ENCODE measurements around the gene DNMT3A.

Gene DNMT3A

DNA sequence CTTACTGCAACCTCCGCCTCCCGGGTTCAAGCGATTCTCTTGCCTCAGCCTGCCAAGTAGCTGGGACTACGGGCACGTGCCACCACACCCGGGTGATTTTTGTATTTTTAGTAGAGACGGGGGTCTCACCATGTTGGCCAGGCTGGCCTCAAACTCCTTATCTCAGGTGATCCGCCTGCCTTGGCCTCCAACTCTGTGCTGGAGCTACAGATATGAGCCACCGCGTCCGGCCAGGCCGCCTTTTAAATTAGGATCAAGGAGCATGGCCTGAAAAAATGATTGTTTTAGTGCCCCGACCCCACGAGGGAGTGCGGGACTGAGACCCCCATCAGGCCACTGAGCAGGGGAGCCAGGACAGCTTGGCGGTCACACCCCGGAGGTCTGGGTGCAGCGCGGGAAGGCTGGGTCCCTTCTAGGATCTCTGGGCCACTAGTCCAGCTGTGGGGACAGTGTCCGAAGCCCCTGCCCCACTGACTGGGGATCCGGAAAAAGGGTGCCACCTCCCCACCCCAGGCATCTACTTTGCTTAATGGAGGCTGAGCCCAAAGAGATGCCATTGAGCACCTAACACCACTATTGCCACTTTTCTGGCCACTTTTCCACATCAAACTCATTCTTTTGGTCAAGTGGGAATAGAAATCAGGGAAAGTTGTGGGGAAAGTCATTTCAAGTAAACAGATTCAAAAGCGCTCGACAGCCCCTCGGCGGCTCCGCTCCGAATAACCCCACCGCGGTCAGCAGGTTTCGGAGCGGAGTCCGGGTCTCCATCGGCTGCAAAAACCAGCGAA, 19.7 kb upstream of the DNMT3A start:
- Histone ChIP-seq H3K4me2 (ENCODE audit: low read depth, low read length, poor library complexity, severe bottlenecking) (peak overlapping the region; percentile 83), H2AFZ (ENCODE audit: low read length) (peak overlapping the region; percentile 75), H4K20me1 (ENCODE audit: insufficient read depth, low read length, poor library complexity, severe bottlenecking) (no peaks in the 10 kb centered on the region), H3F3A (ENCODE audit: low read depth) (no peaks in the 10 kb centered on the region), H3K9ac (ENCODE audit: low read depth, low read length, poor library complexity, severe bottlenecking) (peak overlapping the region; percentile 13), H3K9me2 (replicated peaks; ENCODE audit: low read depth, low read length) (no peaks in the 10 kb centered on the region), H3K27me3 (ENCODE audit: insufficient read depth, low read length, poor library complexity, severe bottlenecking) (no peaks in the 10 kb centered on the region), H3K4me3 (ENCODE audit: low read length, poor library complexity, severe bottlenecking) (peak overlapping the region; percentile 70), H3K9me3 (ENCODE audit: insufficient read depth, low read depth, low read length) (no peaks in the 10 kb centered on the region), H3K4me1 (ENCODE audit: insufficient read depth, low read length, poor library complexity, severe bottlenecking) (peaks cover 8% of the 10 kb centered on the region), H3K36me3 (ENCODE audit: insufficient read depth, low read length) (no peaks in the 10 kb centered on the region), H3K79me2 (ENCODE audit: insufficient read depth, low read length) (no peaks in the 10 kb centered on the region)
- TF ChIP-seq, protein P1, sequence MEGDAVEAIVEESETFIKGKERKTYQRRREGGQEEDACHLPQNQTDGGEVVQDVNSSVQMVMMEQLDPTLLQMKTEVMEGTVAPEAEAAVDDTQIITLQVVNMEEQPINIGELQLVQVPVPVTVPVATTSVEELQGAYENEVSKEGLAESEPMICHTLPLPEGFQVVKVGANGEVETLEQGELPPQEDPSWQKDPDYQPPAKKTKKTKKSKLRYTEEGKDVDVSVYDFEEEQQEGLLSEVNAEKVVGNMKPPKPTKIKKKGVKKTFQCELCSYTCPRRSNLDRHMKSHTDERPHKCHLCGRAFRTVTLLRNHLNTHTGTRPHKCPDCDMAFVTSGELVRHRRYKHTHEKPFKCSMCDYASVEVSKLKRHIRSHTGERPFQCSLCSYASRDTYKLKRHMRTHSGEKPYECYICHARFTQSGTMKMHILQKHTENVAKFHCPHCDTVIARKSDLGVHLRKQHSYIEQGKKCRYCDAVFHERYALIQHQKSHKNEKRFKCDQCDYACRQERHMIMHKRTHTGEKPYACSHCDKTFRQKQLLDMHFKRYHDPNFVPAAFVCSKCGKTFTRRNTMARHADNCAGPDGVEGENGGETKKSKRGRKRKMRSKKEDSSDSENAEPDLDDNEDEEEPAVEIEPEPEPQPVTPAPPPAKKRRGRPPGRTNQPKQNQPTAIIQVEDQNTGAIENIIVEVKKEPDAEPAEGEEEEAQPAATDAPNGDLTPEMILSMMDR (conservative IDR thresholded peaks at IDR 0.05; ENCODE audit: low read length) = no peak
- TF ChIP-seq EZH2phosphoT487 (IDR thresholded peaks at IDR 0.05; ENCODE audit: borderline replicate concordance) = no peak

DNA sequence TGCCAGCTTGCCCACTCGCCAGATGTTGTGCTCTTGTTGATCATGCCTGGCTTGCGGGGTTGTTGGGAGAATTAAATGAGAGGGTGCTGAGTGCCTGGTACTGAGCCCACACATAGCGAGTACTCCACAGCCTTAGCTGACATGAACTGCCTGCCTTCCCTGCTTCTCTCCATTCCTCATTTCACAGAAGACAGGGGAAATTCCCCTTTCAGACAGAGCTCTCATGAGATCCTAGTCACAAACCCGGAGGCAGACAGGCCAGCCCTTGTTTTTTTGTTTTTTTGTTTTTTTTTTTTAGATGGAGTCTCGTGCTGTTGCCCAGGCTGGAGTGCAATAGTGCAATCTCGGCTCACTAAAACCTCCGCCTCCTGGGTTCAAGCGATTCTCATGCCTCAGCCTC, 17.1 kb upstream of the DNMT3A start:
- no peak overlapping the region for H3K4me2 ChIP-seq (ENCODE audit: low read depth, low read length, poor library complexity, severe bottlenecking)
- H3K9ac ChIP-seq (ENCODE audit: low read depth, low read length, poor library complexity, severe bottlenecking) = no peak overlapping the region

DNA sequence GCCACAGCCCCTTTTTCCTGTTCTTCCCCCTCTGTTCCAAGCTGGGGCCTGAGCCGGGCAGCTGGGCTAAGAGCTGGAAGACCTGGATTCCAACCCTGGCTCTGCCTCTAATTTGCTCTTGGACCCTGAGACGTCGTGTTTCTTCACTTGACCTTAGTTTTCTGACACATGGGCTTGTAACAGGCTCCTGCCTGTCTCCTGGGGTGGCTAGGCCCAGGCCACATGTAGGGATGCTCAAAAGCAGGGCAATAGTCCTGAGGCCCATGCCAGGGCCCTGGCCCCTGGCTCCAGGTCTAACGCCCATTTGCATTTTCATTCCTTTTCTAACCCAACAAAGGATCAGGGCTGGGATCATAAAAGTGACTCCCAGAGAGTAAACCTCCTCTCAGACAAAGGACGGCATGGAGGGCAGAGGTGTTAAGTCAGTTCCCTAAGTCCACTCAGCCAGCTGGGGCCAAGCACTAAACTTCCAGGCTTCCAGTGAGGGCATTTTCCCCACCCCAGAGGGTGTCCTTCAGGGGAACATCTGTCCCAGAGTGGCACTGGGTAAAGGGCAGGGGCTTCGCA, 16.6 kb upstream of the DNMT3A start:
- no peaks in the 10 kb centered on the region for H3K9me2 ChIP-seq (replicated peaks; ENCODE audit: low read depth, low read length)
- peaks cover 8% of the 10 kb centered on the region for H3K4me1 ChIP-seq (ENCODE audit: insufficient read depth, low read length, poor library complexity, severe bottlenecking)
- no peaks in the 10 kb centered on the region for H4K20me1 ChIP-seq (ENCODE audit: insufficient read depth, low read length, poor library complexity, severe bottlenecking)
- no peaks in the 10 kb centered on the region for H3K36me3 ChIP-seq (ENCODE audit: insufficient read depth, low read length)
- no peaks in the 10 kb centered on the region for H3F3A ChIP-seq (ENCODE audit: low read depth)
- no peaks in the 10 kb centered on the region for H3K9me3 ChIP-seq (ENCODE audit: insufficient read depth, low read depth, low read length)
- H2AFZ ChIP-seq (ENCODE audit: low read length) = no peak overlapping the region
- H3K27me3 ChIP-seq (ENCODE audit: insufficient read depth, low read length, poor library complexity, severe bottlenecking) = no peaks in the 10 kb centered on the region
- no peak overlapping the region for H3K4me2 ChIP-seq (ENCODE audit: low read depth, low read length, poor library complexity, severe bottlenecking)
- H3K9ac ChIP-seq (ENCODE audit: low read depth, low read length, poor library complexity, severe bottlenecking) = no peak overlapping the region
- TF ChIP-seq EZH2phosphoT487 (IDR thresholded peaks at IDR 0.05; ENCODE audit: borderline replicate concordance) = no peak
- TF ChIP-seq, protein P1 (conservative IDR thresholded peaks at IDR 0.05; ENCODE audit: low read length) = no peak
- H3K79me2 ChIP-seq (ENCODE audit: insufficient read depth, low read length) = no peaks in the 10 kb centered on the region
- H3K4me3 ChIP-seq (ENCODE audit: low read length, poor library complexity, severe bottlenecking) = no peak overlapping the region

More for the DNA sequence above, 17.1 kb upstream of the DNMT3A start:
- H3K4me1 ChIP-seq (ENCODE audit: insufficient read depth, low read length, poor library complexity, severe bottlenecking) = peaks cover 8% of the 10 kb centered on the region
- H3K27me3 ChIP-seq (ENCODE audit: insufficient read depth, low read length, poor library complexity, severe bottlenecking) = no peaks in the 10 kb centered on the region
- H3K4me3 ChIP-seq (ENCODE audit: low read length, poor library complexity, severe bottlenecking) = no peak overlapping the region
- H3K36me3 ChIP-seq (ENCODE audit: insufficient read depth, low read length) = no peaks in the 10 kb centered on the region
- H2AFZ ChIP-seq (ENCODE audit: low read length) = no peak overlapping the region
- H4K20me1 ChIP-seq (ENCODE audit: insufficient read depth, low read length, poor library complexity, severe bottlenecking) = no peaks in the 10 kb centered on the region
- H3K9me2 ChIP-seq (replicated peaks; ENCODE audit: low read depth, low read length) = no peaks in the 10 kb centered on the region
- TF ChIP-seq, protein P1 (conservative IDR thresholded peaks at IDR 0.05; ENCODE audit: low read length) = no peak
- no peak for TF ChIP-seq EZH2phosphoT487 (IDR thresholded peaks at IDR 0.05; ENCODE audit: borderline replicate concordance)
- H3K9me3 ChIP-seq (ENCODE audit: insufficient read depth, low read depth, low read length) = no peaks in the 10 kb centered on the region
- no peaks in the 10 kb centered on the region for H3K79me2 ChIP-seq (ENCODE audit: insufficient read depth, low read length)
- H3F3A ChIP-seq (ENCODE audit: low read depth) = no peaks in the 10 kb centered on the region

Measured in Loucy (cell line).